ENCODE data around the gene UBE2L5.

Gene UBE2L5

DNA sequence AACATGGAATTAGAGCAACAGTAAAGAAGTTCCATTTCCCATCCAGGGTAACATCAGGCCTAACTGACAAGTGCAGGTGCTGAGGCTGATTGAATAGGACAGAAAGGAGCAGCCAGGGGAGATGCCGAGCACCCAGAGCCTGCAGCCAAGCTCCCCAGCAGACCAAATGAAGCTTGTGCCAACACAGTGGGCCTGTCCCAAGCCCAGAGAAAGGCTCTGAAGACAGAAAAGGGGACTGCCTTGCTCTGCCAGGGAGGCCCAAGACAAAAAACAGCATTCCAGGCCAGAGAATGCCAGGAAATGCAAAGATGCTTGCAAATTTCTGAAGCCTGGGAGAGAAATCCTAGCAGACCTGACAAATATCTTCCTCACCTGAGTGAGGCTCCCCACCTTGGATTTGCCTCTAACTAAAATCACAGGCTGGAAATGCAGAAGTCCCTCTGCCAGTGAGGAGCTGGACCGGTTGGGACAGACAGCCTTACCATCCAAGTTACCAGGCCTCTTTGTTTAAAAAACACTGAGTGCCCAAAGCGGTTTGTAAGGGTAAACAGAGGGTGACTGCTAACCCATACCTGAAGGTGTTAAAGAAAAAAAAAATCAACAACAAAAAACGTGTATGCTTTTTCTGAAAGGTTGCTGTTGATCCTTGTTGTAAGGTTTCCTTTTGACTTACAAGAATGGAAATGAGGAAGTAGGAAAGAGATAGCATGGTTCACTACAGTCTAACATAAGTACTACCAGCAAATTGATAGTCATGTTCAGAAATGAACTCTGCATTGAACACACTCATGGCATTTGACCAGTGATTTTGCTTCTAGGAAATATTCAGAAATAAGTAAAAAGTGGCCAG is 55.3 kb downstream of the UBE2L5 start:
- no peak for DNase-seq (ENCODE audit: low spot score)

Data from pons (tissue), 1 donor.